GM12892 (cell line): ENCODE data around the gene WDFY3.

Experiments used
- POLR2A ChIP-seq: IDR thresholded peaks from 2 replicates; pipeline ENCODE4 v1.6.1; 2011; ENCODE audit warnings: low read depth, low read length, control low read depth
- POLR2AphosphoS5 ChIP-seq: IDR thresholded peaks from 2 replicates; pipeline ENCODE4 v1.6.1; 2011; ENCODE audit warnings: low read depth, low read length, control low read depth

- TF ChIP-seq POLR2AphosphoS5, result no peak
- no peak for TF ChIP-seq POLR2A
Measured at GRCh38 chr4:84737656-84738055, 228.8 kb downstream of the WDFY3 start.
